Neural progenitor cell (in vitro differentiated cells): ENCODE data around the gene LAPTM4A.

Experiments used
- EZH2 ChIP-seq: fragments of 200-600 bp; sonication (generic); IDR thresholded peaks from 2 replicates; pipeline ENCODE4 v1.6.1; 2017; ENCODE audit warnings: antibody characterized with exemption, mild to moderate bottlenecking, moderate library complexity
- EZH2phosphoT487 ChIP-seq: fragments of 200-600 bp; sonication (generic); IDR thresholded peaks from 2 replicates; pipeline ENCODE4 v1.6.1; 2017; ENCODE audit warnings: antibody characterized with exemption
- TF ChIP-seq, protein P1 (sequence below): fragments of 200-600 bp; sonication (generic); IDR thresholded peaks from 2 replicates; pipeline ENCODE4 v1.5.1; 2017; ENCODE audit warnings: antibody characterized with exemption, mild to moderate bottlenecking

DNA sequence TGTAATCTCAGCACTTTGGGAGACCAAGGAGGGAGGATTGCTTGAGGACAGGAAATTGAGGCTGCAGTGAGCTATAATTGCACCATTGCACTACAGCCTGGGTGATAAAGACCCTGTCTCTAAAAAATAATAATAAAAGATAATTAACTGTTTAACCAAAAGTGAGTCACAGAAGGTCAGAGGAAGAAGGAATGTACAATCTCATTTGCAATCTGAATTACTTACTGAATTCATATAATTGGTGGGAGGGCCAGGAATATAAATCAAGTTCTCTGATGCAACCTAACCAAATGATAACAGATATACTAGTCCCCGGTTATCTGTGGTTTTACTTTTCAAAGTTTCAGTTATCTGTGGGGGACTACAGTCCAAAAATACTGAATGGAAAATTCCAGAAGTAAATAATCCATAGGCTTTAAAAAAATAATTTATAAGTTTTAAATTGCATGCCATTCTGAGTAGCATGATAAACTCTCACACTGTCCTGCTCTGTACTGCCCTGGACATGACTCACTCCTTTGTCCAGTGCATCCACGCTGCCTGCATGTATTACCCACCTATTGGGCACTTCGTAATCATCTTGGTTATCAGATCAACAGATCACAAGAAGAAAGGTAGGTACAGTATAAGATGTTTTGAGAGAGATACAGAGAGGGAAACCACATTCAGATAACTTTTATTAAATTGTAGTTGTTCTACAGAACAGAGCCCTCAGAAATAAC, 26.2 kb downstream of the LAPTM4A start:
- TF ChIP-seq, protein P1, sequence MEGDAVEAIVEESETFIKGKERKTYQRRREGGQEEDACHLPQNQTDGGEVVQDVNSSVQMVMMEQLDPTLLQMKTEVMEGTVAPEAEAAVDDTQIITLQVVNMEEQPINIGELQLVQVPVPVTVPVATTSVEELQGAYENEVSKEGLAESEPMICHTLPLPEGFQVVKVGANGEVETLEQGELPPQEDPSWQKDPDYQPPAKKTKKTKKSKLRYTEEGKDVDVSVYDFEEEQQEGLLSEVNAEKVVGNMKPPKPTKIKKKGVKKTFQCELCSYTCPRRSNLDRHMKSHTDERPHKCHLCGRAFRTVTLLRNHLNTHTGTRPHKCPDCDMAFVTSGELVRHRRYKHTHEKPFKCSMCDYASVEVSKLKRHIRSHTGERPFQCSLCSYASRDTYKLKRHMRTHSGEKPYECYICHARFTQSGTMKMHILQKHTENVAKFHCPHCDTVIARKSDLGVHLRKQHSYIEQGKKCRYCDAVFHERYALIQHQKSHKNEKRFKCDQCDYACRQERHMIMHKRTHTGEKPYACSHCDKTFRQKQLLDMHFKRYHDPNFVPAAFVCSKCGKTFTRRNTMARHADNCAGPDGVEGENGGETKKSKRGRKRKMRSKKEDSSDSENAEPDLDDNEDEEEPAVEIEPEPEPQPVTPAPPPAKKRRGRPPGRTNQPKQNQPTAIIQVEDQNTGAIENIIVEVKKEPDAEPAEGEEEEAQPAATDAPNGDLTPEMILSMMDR = no peak
- TF ChIP-seq EZH2 (no peak), EZH2phosphoT487 (no peak)
